ENCODE results near the gene NHLRC1.

DNA sequence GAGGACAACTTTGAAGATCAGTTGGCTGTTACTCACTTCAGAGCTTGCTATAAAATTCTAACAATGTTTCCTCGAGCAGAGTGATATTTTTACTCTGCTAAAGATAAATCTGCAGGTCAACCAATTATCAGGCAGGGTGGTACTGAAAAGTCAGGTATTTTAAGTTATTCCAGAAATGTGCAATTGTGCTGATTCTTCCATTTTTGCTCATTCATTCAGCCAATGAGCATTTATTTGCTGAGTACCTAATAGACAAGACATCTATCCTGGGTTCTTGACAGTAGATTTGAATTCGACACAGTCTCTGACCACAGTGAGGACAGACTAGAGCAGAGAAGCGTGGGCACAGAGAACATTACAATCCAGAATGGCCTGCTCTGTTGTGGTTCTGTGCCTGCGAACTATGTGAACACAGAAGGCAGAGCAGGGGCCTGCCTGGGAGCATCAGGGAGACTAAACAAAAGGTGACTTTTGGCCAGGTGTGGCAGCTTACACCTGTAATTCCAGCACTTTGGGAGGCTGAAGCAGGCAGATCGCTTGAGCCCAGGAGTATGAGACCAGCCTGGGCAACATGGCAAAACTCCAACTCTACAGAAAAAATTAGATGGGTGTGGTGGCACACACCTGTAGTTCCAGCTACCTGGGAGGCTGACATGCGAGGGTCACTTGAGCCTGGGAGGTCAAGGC is 17.6 kb upstream of the NHLRC1 start:
- TF ChIP-seq, protein P1, sequence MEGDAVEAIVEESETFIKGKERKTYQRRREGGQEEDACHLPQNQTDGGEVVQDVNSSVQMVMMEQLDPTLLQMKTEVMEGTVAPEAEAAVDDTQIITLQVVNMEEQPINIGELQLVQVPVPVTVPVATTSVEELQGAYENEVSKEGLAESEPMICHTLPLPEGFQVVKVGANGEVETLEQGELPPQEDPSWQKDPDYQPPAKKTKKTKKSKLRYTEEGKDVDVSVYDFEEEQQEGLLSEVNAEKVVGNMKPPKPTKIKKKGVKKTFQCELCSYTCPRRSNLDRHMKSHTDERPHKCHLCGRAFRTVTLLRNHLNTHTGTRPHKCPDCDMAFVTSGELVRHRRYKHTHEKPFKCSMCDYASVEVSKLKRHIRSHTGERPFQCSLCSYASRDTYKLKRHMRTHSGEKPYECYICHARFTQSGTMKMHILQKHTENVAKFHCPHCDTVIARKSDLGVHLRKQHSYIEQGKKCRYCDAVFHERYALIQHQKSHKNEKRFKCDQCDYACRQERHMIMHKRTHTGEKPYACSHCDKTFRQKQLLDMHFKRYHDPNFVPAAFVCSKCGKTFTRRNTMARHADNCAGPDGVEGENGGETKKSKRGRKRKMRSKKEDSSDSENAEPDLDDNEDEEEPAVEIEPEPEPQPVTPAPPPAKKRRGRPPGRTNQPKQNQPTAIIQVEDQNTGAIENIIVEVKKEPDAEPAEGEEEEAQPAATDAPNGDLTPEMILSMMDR (IDR thresholded peaks at IDR 0.05; ENCODE audit: low read depth, low read length, poor library complexity, severe bottlenecking) = no peak
- TF ChIP-seq EZH2phosphoT487 (IDR thresholded peaks at IDR 0.05; ENCODE audit: borderline replicate concordance, low read length) = no peak
